Neural progenitor cell (in vitro differentiated cells): ENCODE data around the gene IQSEC2. TPM values are rescaled to one million over a fixed set of nuclear protein-coding genes. Genes with fewer than 3 reads are reported as not detected.

ENCODE experiments used
- DNase-seq: peaks from one replicate; pipeline ENCODE4 v3.0.0-alpha.2; 2016; ENCODE audit warnings: low spot score
- H2AFZ ChIP-seq: fragments of 200-600 bp; sonication (generic); replicated peaks from 2 replicates; pipeline ENCODE4 v1.6.1; 2016; ENCODE audit warnings: antibody characterized with exemption
- H3F3A ChIP-seq: fragments of 200-600 bp; sonication (generic); 2 replicates; pipeline ENCODE4 v1.6.1; 2016; ENCODE audit warnings: antibody characterized with exemption, low read depth
- H3K27ac ChIP-seq: fragments of 200-600 bp; sonication (generic); 2 replicates; pipeline ENCODE4 v1.5.1; 2016; ENCODE audit warnings: mild to moderate bottlenecking
- H3K27me3 ChIP-seq: fragments of 200-600 bp; sonication (generic); 2 replicates; pipeline ENCODE4 v1.6.1; 2016; ENCODE audit warnings: mild to moderate bottlenecking, moderate library complexity
- H3K36me3 ChIP-seq: fragments of 200-600 bp; sonication (generic); 2 replicates; pipeline ENCODE4 v1.5.1; 2016
- H3K4me1 ChIP-seq: fragments of 200-600 bp; sonication (generic); 2 replicates; pipeline ENCODE4 v1.6.1; 2016; ENCODE audit warnings: mixed run types
- H3K4me2 ChIP-seq: fragments of 200-600 bp; sonication (generic); 2 replicates; pipeline ENCODE4 v1.6.1; 2016
- H3K4me3 ChIP-seq: fragments of 200-600 bp; sonication (generic); 2 replicates; pipeline ENCODE4 v1.5.1; 2016
- H3K79me2 ChIP-seq: fragments of 200-600 bp; sonication (generic); 2 replicates; pipeline ENCODE4 v1.6.1; 2016; ENCODE audit warnings: low read depth
- H3K9ac ChIP-seq: fragments of 200-600 bp; sonication (generic); 2 replicates; pipeline ENCODE4 v1.6.1; 2016
- H3K9me3 ChIP-seq: fragments of 200-600 bp; sonication (generic); 2 replicates; pipeline ENCODE4 v1.5.1; 2016; ENCODE audit warnings: low read depth
- H4K20me1 ChIP-seq: fragments of 200-600 bp; sonication (generic); 2 replicates; pipeline ENCODE4 v1.6.1; 2016; ENCODE audit warnings: low read depth
- H3K27ac Mint-ChIP-seq: 3 replicates; pipeline ENCODE4 v1.8.0; 2021; ENCODE audit warnings: mixed read lengths
- H3K27me3 Mint-ChIP-seq: 2 replicates; pipeline ENCODE4 v1.8.0; 2022; ENCODE audit warnings: low read depth, mild to moderate bottlenecking, inconsistent platforms, moderate library complexity, mixed read lengths; ENCODE audit not compliant: insufficient read depth
- H3K36me3 Mint-ChIP-seq: 3 replicates; pipeline ENCODE4 v1.8.0; 2021; ENCODE audit warnings: mixed read lengths
- H3K4me1 Mint-ChIP-seq: 3 replicates; pipeline ENCODE4 v1.8.0; 2021; ENCODE audit warnings: mixed read lengths
- H3K4me3 Mint-ChIP-seq: 3 replicates; pipeline ENCODE4 v1.8.0; 2021; ENCODE audit warnings: mild to moderate bottlenecking, moderate library complexity, mixed read lengths
- H3K9me3 Mint-ChIP-seq: 3 replicates; pipeline ENCODE4 v1.8.0; 2020; ENCODE audit warnings: mixed read lengths
- EZH2 ChIP-seq: fragments of 200-600 bp; sonication (generic); IDR thresholded peaks from 2 replicates; pipeline ENCODE4 v1.6.1; 2017; ENCODE audit warnings: antibody characterized with exemption, mild to moderate bottlenecking, moderate library complexity
- EZH2phosphoT487 ChIP-seq: fragments of 200-600 bp; sonication (generic); IDR thresholded peaks from 2 replicates; pipeline ENCODE4 v1.6.1; 2017; ENCODE audit warnings: antibody characterized with exemption
- total RNA-seq: library from RNA; depleted of rRNA; stranded (reverse); fragments of >200 nt; gene quantifications from 2 replicates; pipeline ENCODE4 v1.2.3, GENCODE V29; 2015; ENCODE audit warnings: low replicate concordance
- TF ChIP-seq, protein P1 (sequence below): fragments of 200-600 bp; sonication (generic); IDR thresholded peaks from 2 replicates; pipeline ENCODE4 v1.5.1; 2017; ENCODE audit warnings: antibody characterized with exemption, mild to moderate bottlenecking

IQSEC2 gene
- total RNA-seq, 1 donor from 2014 or later, result 3.5 TPM

GRCh38 chrX:53257166-53257565 is 24.2 kb downstream of the IQSEC2 start:
- no peak overlapping the region for H2AFZ ChIP-seq
- H3K4me1 ChIP-seq, result peaks cover 7% of the 10 kb centered on the region
- TF ChIP-seq EZH2phosphoT487, result no peak
- no peak for TF ChIP-seq EZH2
- TF ChIP-seq, protein P1, sequence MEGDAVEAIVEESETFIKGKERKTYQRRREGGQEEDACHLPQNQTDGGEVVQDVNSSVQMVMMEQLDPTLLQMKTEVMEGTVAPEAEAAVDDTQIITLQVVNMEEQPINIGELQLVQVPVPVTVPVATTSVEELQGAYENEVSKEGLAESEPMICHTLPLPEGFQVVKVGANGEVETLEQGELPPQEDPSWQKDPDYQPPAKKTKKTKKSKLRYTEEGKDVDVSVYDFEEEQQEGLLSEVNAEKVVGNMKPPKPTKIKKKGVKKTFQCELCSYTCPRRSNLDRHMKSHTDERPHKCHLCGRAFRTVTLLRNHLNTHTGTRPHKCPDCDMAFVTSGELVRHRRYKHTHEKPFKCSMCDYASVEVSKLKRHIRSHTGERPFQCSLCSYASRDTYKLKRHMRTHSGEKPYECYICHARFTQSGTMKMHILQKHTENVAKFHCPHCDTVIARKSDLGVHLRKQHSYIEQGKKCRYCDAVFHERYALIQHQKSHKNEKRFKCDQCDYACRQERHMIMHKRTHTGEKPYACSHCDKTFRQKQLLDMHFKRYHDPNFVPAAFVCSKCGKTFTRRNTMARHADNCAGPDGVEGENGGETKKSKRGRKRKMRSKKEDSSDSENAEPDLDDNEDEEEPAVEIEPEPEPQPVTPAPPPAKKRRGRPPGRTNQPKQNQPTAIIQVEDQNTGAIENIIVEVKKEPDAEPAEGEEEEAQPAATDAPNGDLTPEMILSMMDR, result no peak
- Mint-ChIP-seq H3K36me3 (no peaks in the 10 kb centered on the region), H3K27me3 (peaks cover 4% of the 10 kb centered on the region), H3K9me3 (peaks cover 6% of the 10 kb centered on the region), H3K4me1 (peaks cover 20% of the 10 kb centered on the region), H3K4me3 (no peak overlapping the region), H3K27ac (no peak overlapping the region)
- no peaks in the 10 kb centered on the region for H4K20me1 ChIP-seq
- no peaks in the 10 kb centered on the region for H3K27me3 ChIP-seq
- no peaks in the 10 kb centered on the region for H3K9me3 ChIP-seq
- H3K27ac ChIP-seq, result no peak overlapping the region
- H3K79me2 ChIP-seq, result no peaks in the 10 kb centered on the region
- H3K4me2 ChIP-seq, result no peak overlapping the region
- no peak for DNase-seq
- no peaks in the 10 kb centered on the region for H3F3A ChIP-seq
- no peak overlapping the region for H3K4me3 ChIP-seq
- no peak overlapping the region for H3K9ac ChIP-seq
- H3K36me3 ChIP-seq, result no peaks in the 10 kb centered on the region

GRCh38 chrX:53256446-53257041 is 24.8 kb downstream of the IQSEC2 start:
- TF ChIP-seq EZH2 (no peak), EZH2phosphoT487 (no peak)
- TF ChIP-seq, protein P1, result no peak
- Histone ChIP-seq H3K9ac (no peak overlapping the region), H3K27ac (no peak overlapping the region), H3K4me1 (peaks cover 9% of the 10 kb centered on the region), H3K9me3 (no peaks in the 10 kb centered on the region), H2AFZ (peak overlapping the region; percentile 24), H3K79me2 (no peaks in the 10 kb centered on the region), H4K20me1 (no peaks in the 10 kb centered on the region), H3K36me3 (no peaks in the 10 kb centered on the region), H3K4me2 (peak overlapping the region; percentile 38), H3F3A (peaks cover 3% of the 10 kb centered on the region), H3K4me3 (no peak overlapping the region), H3K27me3 (no peaks in the 10 kb centered on the region)
- H3K27ac Mint-ChIP-seq, result no peak overlapping the region
- no peaks in the 10 kb centered on the region for H3K36me3 Mint-ChIP-seq
- H3K4me1 Mint-ChIP-seq, result peaks cover 15% of the 10 kb centered on the region
- H3K27me3 Mint-ChIP-seq, result peaks cover 4% of the 10 kb centered on the region
- H3K4me3 Mint-ChIP-seq, result no peak overlapping the region
- peaks cover 6% of the 10 kb centered on the region for H3K9me3 Mint-ChIP-seq
- peak; percentile 33 for DNase-seq

DNA sequence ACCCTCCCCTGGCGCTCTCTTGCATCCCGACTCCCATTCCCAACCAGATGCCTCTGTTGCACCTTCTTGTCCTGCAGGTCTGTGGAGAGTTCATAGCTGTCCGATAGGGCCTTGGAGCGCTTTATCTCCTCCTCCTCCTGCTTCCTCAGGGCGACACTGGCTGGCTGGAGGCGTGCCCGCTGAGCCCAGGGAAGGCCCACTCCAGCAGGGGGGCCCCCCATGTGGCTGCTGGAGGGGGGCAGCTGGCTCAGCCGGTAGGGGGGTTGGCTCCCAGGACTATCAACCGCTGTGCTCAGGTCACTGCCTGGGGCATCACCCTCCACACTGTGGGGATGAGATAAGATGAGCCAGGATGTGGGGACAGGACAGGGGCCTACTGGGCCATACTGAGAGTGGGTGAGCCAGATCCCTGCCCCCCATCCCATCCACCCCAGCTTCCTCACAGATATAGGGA is 25.6 kb downstream of the IQSEC2 start:
- no peak overlapping the region for H3K27ac ChIP-seq

More for the DNA sequence above, 25.6 kb downstream of the IQSEC2 start:
- H4K20me1 ChIP-seq, result no peaks in the 10 kb centered on the region
- H3K4me3 ChIP-seq, result no peak overlapping the region
- H3K27ac Mint-ChIP-seq, result no peak overlapping the region
- no peaks in the 10 kb centered on the region for H3K9me3 ChIP-seq
- H3K9ac ChIP-seq, result no peak overlapping the region
- TF ChIP-seq, protein P1, result no peak
- TF ChIP-seq EZH2phosphoT487 (no peak), EZH2 (no peak)
- H3K4me1 Mint-ChIP-seq, result peaks cover 11% of the 10 kb centered on the region
- no peaks in the 10 kb centered on the region for H3K27me3 ChIP-seq
- DNase-seq, result no peak
- H3K27me3 Mint-ChIP-seq, result peaks cover 4% of the 10 kb centered on the region
- H3K4me3 Mint-ChIP-seq, result no peak overlapping the region
- peaks cover 16% of the 10 kb centered on the region for H3K4me1 ChIP-seq
- no peaks in the 10 kb centered on the region for H3K36me3 ChIP-seq
- H3K79me2 ChIP-seq, result no peaks in the 10 kb centered on the region
- peaks cover 6% of the 10 kb centered on the region for H3K9me3 Mint-ChIP-seq
- H2AFZ ChIP-seq, result no peak overlapping the region
- H3K36me3 Mint-ChIP-seq, result no peaks in the 10 kb centered on the region
- H3F3A ChIP-seq, result peaks cover 6% of the 10 kb centered on the region
- H3K4me2 ChIP-seq, result no peak overlapping the region
